ENCODE results near the gene TSGA10IP.

TSGA10IP gene

GRCh38 chr11:65968600-65969482 is 23.6 kb downstream of the TSGA10IP start:
- Histone ChIP-seq H3K36me3 (ENCODE audit: control insufficient read depth, insufficient read depth, low read length) (peaks cover 48% of the 10 kb centered on the region), H3K9ac (ENCODE audit: low read depth, low read length) (no peak overlapping the region), H3K4me3 (ENCODE audit: low read depth, low read length) (no peak overlapping the region)

GRCh38 chr11:65972116-65972515 is 26.8 kb downstream of the TSGA10IP start:
- Histone ChIP-seq H3K9me3 (ENCODE audit: control insufficient read depth, insufficient read depth, low read length) (no peaks in the 10 kb centered on the region), H3K4me1 (ENCODE audit: control insufficient read depth, insufficient read depth, low read length) (no peaks in the 10 kb centered on the region), H3K27me3 (ENCODE audit: control insufficient read depth, insufficient read depth, low read length) (no peaks in the 10 kb centered on the region), H3K9ac (ENCODE audit: low read depth, low read length) (no peak overlapping the region), H3K36me3 (ENCODE audit: control insufficient read depth, insufficient read depth, low read length) (peaks cover 29% of the 10 kb centered on the region), H3K4me3 (ENCODE audit: low read depth, low read length) (no peak overlapping the region)

More at GRCh38 chr11:65968600-65969482, 23.6 kb downstream of the TSGA10IP start:
- no peaks in the 10 kb centered on the region for H3K9me3 ChIP-seq (ENCODE audit: control insufficient read depth, insufficient read depth, low read length)
- H3K27me3 ChIP-seq (ENCODE audit: control insufficient read depth, insufficient read depth, low read length) = no peaks in the 10 kb centered on the region
- no peaks in the 10 kb centered on the region for H3K4me1 ChIP-seq (ENCODE audit: control insufficient read depth, insufficient read depth, low read length)

GRCh38 chr11:65973439-65974110 is 28.3 kb downstream of the TSGA10IP start:
- Histone ChIP-seq H3K4me3 (ENCODE audit: low read depth, low read length) (no peak overlapping the region), H3K27me3 (ENCODE audit: control insufficient read depth, insufficient read depth, low read length) (no peaks in the 10 kb centered on the region), H3K9ac (ENCODE audit: low read depth, low read length) (no peak overlapping the region), H3K36me3 (ENCODE audit: control insufficient read depth, insufficient read depth, low read length) (peaks cover 30% of the 10 kb centered on the region), H3K4me1 (ENCODE audit: control insufficient read depth, insufficient read depth, low read length) (no peaks in the 10 kb centered on the region), H3K9me3 (ENCODE audit: control insufficient read depth, insufficient read depth, low read length) (no peaks in the 10 kb centered on the region)

GRCh38 chr11:65975771-65976170 is 30.5 kb downstream of the TSGA10IP start:
- Histone ChIP-seq H3K36me3 (ENCODE audit: control insufficient read depth, insufficient read depth, low read length) (peaks cover 29% of the 10 kb centered on the region), H3K9ac (ENCODE audit: low read depth, low read length) (no peak overlapping the region), H3K9me3 (ENCODE audit: control insufficient read depth, insufficient read depth, low read length) (no peaks in the 10 kb centered on the region), H3K27me3 (ENCODE audit: control insufficient read depth, insufficient read depth, low read length) (no peaks in the 10 kb centered on the region), H3K4me1 (ENCODE audit: control insufficient read depth, insufficient read depth, low read length) (no peaks in the 10 kb centered on the region), H3K4me3 (ENCODE audit: low read depth, low read length) (no peak overlapping the region)

GRCh38 chr11:65976216-65977176 is 31.2 kb downstream of the TSGA10IP start:
- Histone ChIP-seq H3K36me3 (ENCODE audit: control insufficient read depth, insufficient read depth, low read length) (peaks cover 29% of the 10 kb centered on the region), H3K9me3 (ENCODE audit: control insufficient read depth, insufficient read depth, low read length) (no peaks in the 10 kb centered on the region), H3K4me3 (ENCODE audit: low read depth, low read length) (no peak overlapping the region), H3K4me1 (ENCODE audit: control insufficient read depth, insufficient read depth, low read length) (no peaks in the 10 kb centered on the region), H3K27me3 (ENCODE audit: control insufficient read depth, insufficient read depth, low read length) (no peaks in the 10 kb centered on the region), H3K9ac (ENCODE audit: low read depth, low read length) (no peak overlapping the region)

- Histone ChIP-seq H3K4me3 (ENCODE audit: low read depth, low read length) (no peak overlapping the region), H3K27me3 (ENCODE audit: control insufficient read depth, insufficient read depth, low read length) (no peaks in the 10 kb centered on the region), H3K4me1 (ENCODE audit: control insufficient read depth, insufficient read depth, low read length) (no peaks in the 10 kb centered on the region), H3K9ac (ENCODE audit: low read depth, low read length) (no peak overlapping the region), H3K9me3 (ENCODE audit: control insufficient read depth, insufficient read depth, low read length) (no peaks in the 10 kb centered on the region), H3K36me3 (ENCODE audit: control insufficient read depth, insufficient read depth, low read length) (peaks cover 29% of the 10 kb centered on the region)
Observed at GRCh38 chr11:65977621-65978390, 32.5 kb downstream of the TSGA10IP start.

- Histone ChIP-seq H3K4me1 (ENCODE audit: control insufficient read depth, insufficient read depth, low read length) (no peaks in the 10 kb centered on the region), H3K27me3 (ENCODE audit: control insufficient read depth, insufficient read depth, low read length) (no peaks in the 10 kb centered on the region), H3K4me3 (ENCODE audit: low read depth, low read length) (no peak overlapping the region), H3K36me3 (ENCODE audit: control insufficient read depth, insufficient read depth, low read length) (peaks cover 26% of the 10 kb centered on the region), H3K9ac (ENCODE audit: low read depth, low read length) (no peak overlapping the region), H3K9me3 (ENCODE audit: control insufficient read depth, insufficient read depth, low read length) (no peaks in the 10 kb centered on the region)
Observed at GRCh38 chr11:65978391-65979238, 33.3 kb downstream of the TSGA10IP start.

GRCh38 chr11:65979261-65979759 is 34.0 kb downstream of the TSGA10IP start:
- H3K4me3 ChIP-seq (ENCODE audit: low read depth, low read length) = no peak overlapping the region
- H3K9me3 ChIP-seq (ENCODE audit: control insufficient read depth, insufficient read depth, low read length) = no peaks in the 10 kb centered on the region
- H3K9ac ChIP-seq (ENCODE audit: low read depth, low read length) = no peak overlapping the region
- H3K4me1 ChIP-seq (ENCODE audit: control insufficient read depth, insufficient read depth, low read length) = no peaks in the 10 kb centered on the region
- no peaks in the 10 kb centered on the region for H3K27me3 ChIP-seq (ENCODE audit: control insufficient read depth, insufficient read depth, low read length)
- H3K36me3 ChIP-seq (ENCODE audit: control insufficient read depth, insufficient read depth, low read length) = peaks cover 24% of the 10 kb centered on the region

GRCh38 chr11:65981101-65981740 is 35.9 kb downstream of the TSGA10IP start:
- Histone ChIP-seq H3K4me1 (ENCODE audit: control insufficient read depth, insufficient read depth, low read length) (no peaks in the 10 kb centered on the region), H3K9ac (ENCODE audit: low read depth, low read length) (no peak overlapping the region), H3K27me3 (ENCODE audit: control insufficient read depth, insufficient read depth, low read length) (no peaks in the 10 kb centered on the region), H3K36me3 (ENCODE audit: control insufficient read depth, insufficient read depth, low read length) (peaks cover 21% of the 10 kb centered on the region), H3K9me3 (ENCODE audit: control insufficient read depth, insufficient read depth, low read length) (no peaks in the 10 kb centered on the region), H3K4me3 (ENCODE audit: low read depth, low read length) (no peak overlapping the region)
